HepG2 (cell line): ENCODE results near the gene HSPB2. TPM values are rescaled to one million over a fixed set of nuclear protein-coding genes. Genes with fewer than 3 reads are reported as not detected.

Source experiments
- ATAC-seq: fragments of 200-7000 bp; cut with Tn5 transposase; 3 replicates; pipeline ENCODE4 v1.9.1; 2020; ENCODE audit warnings: mild to moderate bottlenecking, moderate library complexity
- BruUV-seq: library from RNA; stranded (reverse); fragments of 400-500 nt; replicated peaks from 2 replicates; lab custom pipeline; 2021; lab: Mats Ljungman, UMichigan
- CTCF ChIA-PET: fragments of 300-600 bp; formaldehyde crosslinking; extraction: SDS; loops from one replicate; lab custom pipeline; 2021; ENCODE audit warnings: low total read pairs, inconsistent platforms, low intra/inter-chr PET ratio; lab: Yijun Ruan, JAX
- POLR2A ChIA-PET: fragments of 350-600 bp; sonication (Branson Sonifier 250); formaldehyde crosslinking; loops from one replicate; lab custom pipeline; 2020; ENCODE audit warnings: antibody characterized with exemption, inconsistent platforms; lab: Yijun Ruan, JAX
- DNase-seq: peaks from one replicate; pipeline ENCODE4 v3.0.0-alpha.2; 2015; ENCODE audit warnings: low spot score
- FAIRE-seq: peaks from 3 replicates; lab custom pipeline; 2011; peaks lifted over from hg19 to GRCh38; lab: Jason Lieb, UNC
- H2AFZ ChIP-seq: one replicate; pipeline ENCODE4 v1.6.1; 2011; ENCODE audit warnings: low read length, inconsistent platforms
- H3K27ac ChIP-seq: fragments of 300-600 bp; 3 replicates; pipeline ENCODE4 v1.8.0; 2011; ENCODE audit warnings: mixed run types, mild to moderate bottlenecking, mixed read lengths, low read length, inconsistent platforms; ENCODE audit not compliant: insufficient read depth; ENCODE audit errors: extremely low read length
- H3K27me3 ChIP-seq, 2 experiments: fragments of 200-600 bp in 1 of 2; 2 replicates in 1 of 2; 3 replicates in 1 of 2; pipeline versions ENCODE4 v1.6.0 to v1.8.0; 2011; ENCODE audit warnings: low read length in 2 of 2, mild to moderate bottlenecking in 2 of 2, moderate library complexity in 2 of 2, inconsistent platforms in 1 of 2; ENCODE audit not compliant: insufficient read depth in 2 of 2, control insufficient read depth in 1 of 2
- H3K36me3 ChIP-seq, 2 experiments: fragments of 200-600 bp in 1 of 2; replicated peaks in 1 of 2; 2 replicates in 1 of 2; 3 replicates in 1 of 2; pipeline versions ENCODE4 v1.5.1 to v1.8.0; 2011; ENCODE audit warnings: low read length in 2 of 2, inconsistent platforms in 1 of 2; ENCODE audit not compliant: insufficient read depth in 2 of 2, control insufficient read depth in 1 of 2
- H3K4me1 ChIP-seq: 2 replicates; pipeline ENCODE4 v1.5.1; 2012; ENCODE audit warnings: low read length, inconsistent platforms; ENCODE audit not compliant: insufficient read depth
- H3K4me2 ChIP-seq: 2 replicates; pipeline ENCODE4 v1.6.0; 2011; ENCODE audit warnings: low read depth, low read length, inconsistent platforms
- H3K4me3 ChIP-seq, 3 experiments: fragments of 200-600 bp in 1 of 3; sonication (generic), shearing (Covaris generic) in 1 of 3; replicated peaks in 1 of 3; 2 replicates each; pipeline ENCODE4 v1.5.1; 2011 to 2016; ENCODE audit warnings: low read length in 3 of 3, inconsistent platforms in 2 of 3, low read depth in 2 of 3, mild to moderate bottlenecking in 2 of 3, control low read depth in 1 of 3, mixed read lengths in 1 of 3; ENCODE audit not compliant: insufficient read depth in 1 of 3
- H3K79me2 ChIP-seq: one replicate; pipeline ENCODE4 v1.6.1; 2011; ENCODE audit warnings: low read length, inconsistent platforms; ENCODE audit not compliant: insufficient read depth
- H3K9ac ChIP-seq: 2 replicates; pipeline ENCODE4 v1.6.0; 2011; ENCODE audit warnings: mild to moderate bottlenecking, low read depth, low read length, inconsistent platforms; ENCODE audit not compliant: insufficient read depth
- H3K9me3 ChIP-seq: 2 replicates; pipeline ENCODE4 v1.5.1; 2012; ENCODE audit warnings: mild to moderate bottlenecking, low read length
- H4K20me1 ChIP-seq: 2 replicates; pipeline ENCODE4 v1.6.0; 2011; ENCODE audit warnings: inconsistent platforms, mild to moderate bottlenecking, low read length, moderate library complexity; ENCODE audit not compliant: insufficient read depth
- CREM ChIP-seq, 2 experiments: sonication (generic) in 1 of 2; formaldehyde crosslinking in 1 of 2; IDR thresholded peaks; 2 replicates each; pipeline versions ENCODE4 v1.4.0 to v1.6.1; 2016 to 2020; ENCODE audit warnings: antibody characterized with exemption in 1 of 2, mild to moderate bottlenecking in 1 of 2, missing genetic modification reagents in 1 of 2
- GATAD1 ChIP-seq: IDR thresholded peaks from 2 replicates; pipeline ENCODE4 v1.6.1; 2016; ENCODE audit warnings: missing genetic modification reagents, missing compliant biosample characterization
- GTF3A ChIP-seq: sonication (generic); formaldehyde crosslinking; conservative IDR thresholded peaks from 2 replicates; pipeline ENCODE4 v1.4.0; 2020; ENCODE audit warnings: mild to moderate bottlenecking, missing genetic modification reagents
- HDAC1 ChIP-seq: sonication (generic); formaldehyde crosslinking; IDR thresholded peaks from 2 replicates; pipeline ENCODE4 v1.5.1; 2020; ENCODE audit warnings: mild to moderate bottlenecking, missing genetic modification reagents
- MAF1 ChIP-seq: sonication (generic); formaldehyde crosslinking; IDR thresholded peaks from 2 replicates; pipeline ENCODE4 v1.5.0; 2020; ENCODE audit warnings: missing genetic modification reagents, borderline replicate concordance
- NFYB ChIP-seq: sonication (generic); formaldehyde crosslinking; IDR thresholded peaks from 2 replicates; pipeline ENCODE4 v1.4.0; 2020; ENCODE audit warnings: missing genetic modification reagents
- WGBS: methylation state at CpG from one replicate; pipeline ENCODE4 v1.1.6; 2017; ENCODE audit warnings: low lambda C conversion rate; 5-methylcytosine and 5-hydroxymethylcytosine counted together
- in situ Hi-C: cut with HindIII; loops from 2 replicates; pipeline ENCODE4 v1.10.0; 2017; ENCODE audit warnings: low pct_unique_long_range_greater_than_20kb; ENCODE audit not compliant: extremely low pct_ligation_motif_present
- intact Hi-C: fragments of 100-400 bp; cut with micrococcal nuclease; formaldehyde crosslinking; loops from one replicate; pipeline ENCODE4 v1.10.0; 2022; ENCODE audit not compliant: unreplicated experiment
- polyA plus RNA-seq, 8 experiments: library from polyadenylated mRNA; depleted of rRNA in 3 of 8; stranded (reverse) in 7 of 8; unstranded in 1 of 8; fragments of >200 nt; fragmentation: Illumina TruSeq in 4 of 8; extraction: Trizol in 4 of 8; gene quantifications; 2 replicates each; pipeline versions ENCODE4 v1.2.1 to v1.2.3, GENCODE V29; 2011 to 2016; ENCODE audit warnings: low read depth in 4 of 8, missing spikeins in 1 of 8, mixed read lengths in 1 of 8; ENCODE audit not compliant: insufficient read depth in 1 of 8
- total RNA-seq, 5 experiments: library from RNA; depleted of rRNA; stranded (reverse); fragments of >200 nt; fragmentation: Illumina TruSeq; extraction: Trizol; gene quantifications; 2 replicates each; pipeline ENCODE4 v1.2.3, GENCODE V29; 2016; ENCODE audit warnings: low read depth in 1 of 5

Gene HSPB2
- total and polyA plus RNA-seq, 2 of the 13 experiments (the other 11 are each of a cell fraction or from before 2014, with no cell fraction given), result 0.04 TPM; not detected in 1

GRCh38 chr11:111930472-111930871 lies 17.9 kb downstream of the HSPB2 start:
- no peaks in the 10 kb centered on the region for H3K27me3 ChIP-seq
- no peaks in the 10 kb centered on the region for H3K36me3 ChIP-seq
- no peak overlapping the region for H3K27ac ChIP-seq
- intact Hi-C loops (loop anchor here (5.0 to 10.0 kb wide), 2 partner anchors 94 to 142 kb away; partner anchors contain the start of genes DLAT, NKAPD1 and PIH1D2), in situ Hi-C loops (no loop called here)
- FAIRE-seq (no peak), ATAC-seq (no peak), DNase-seq (no peak)
- H3K9ac ChIP-seq, result no peak overlapping the region
- 57% methylated on average over 4 of the region's 4 CpGs for WGBS
- TF ChIP-seq GTF3A (CRISPR knock-in tag), result no peak
- no peak for TF ChIP-seq CREM (IDR thresholded peaks at IDR 0.05)
- no peak for TF ChIP-seq CREM (CRISPR knock-in tag; IDR thresholded peaks at IDR 0.05)
- no peak for TF ChIP-seq MAF1 (CRISPR knock-in tag)
- no peak for TF ChIP-seq NFYB
- H3K4me2 ChIP-seq, result no peak overlapping the region
- CTCF ChIA-PET, result no interaction called here
- H4K20me1 ChIP-seq, result no peaks in the 10 kb centered on the region
- no peaks in the 10 kb centered on the region for H3K9me3 ChIP-seq
- POLR2A ChIA-PET, result no interaction called here
- no peaks in the 10 kb centered on the region for H3K79me2 ChIP-seq
- no peak overlapping the region for H3K4me3 ChIP-seq
- H3K4me1 ChIP-seq, result peaks cover 58% of the 10 kb centered on the region
- BruUV-seq, result no TSS peak
- no peak overlapping the region for H2AFZ ChIP-seq

GRCh38 chr11:111932611-111932950 lies 20.0 kb downstream of the HSPB2 start:
- Histone ChIP-seq H3K4me2 (no peak overlapping the region), H4K20me1 (no peaks in the 10 kb centered on the region), H3K36me3 (no peaks in the 10 kb centered on the region)
- no TSS peak for BruUV-seq
- no peak for ATAC-seq
- TF ChIP-seq GATAD1 (no peak), HDAC1 (CRISPR knock-in tag) (no peak)
- TF ChIP-seq, all 625 proteins: peak for 0
- intact Hi-C loops (loop anchor here (5.0 to 10.0 kb wide), 2 partner anchors 92 to 140 kb away; partner anchors contain the start of genes DLAT, NKAPD1 and PIH1D2), in situ Hi-C loops (no loop called here)
- peaks cover 3% of the 10 kb centered on the region for H3K79me2 ChIP-seq
- H2AFZ ChIP-seq, result no peak overlapping the region
- FAIRE-seq, result no peak
- POLR2A ChIA-PET, result interaction anchor here (4.4 kb wide), 1 partner anchor 14 kb away, joined by 30 read pairs; the partner anchor contains the start of gene C11orf52
- no peak overlapping the region for H3K4me3 ChIP-seq
- 92% methylated on average over 2 of the region's 2 CpGs for WGBS
- CTCF ChIA-PET, result interaction anchor here (1.7 kb wide), 1 partner anchor 50 kb away, joined by 10 read pairs; no protein-coding TSS in a partner anchor
- no peak for DNase-seq
- no peaks in the 10 kb centered on the region for H3K9me3 ChIP-seq
- no peak overlapping the region for H3K27ac ChIP-seq
- H3K27me3 ChIP-seq, result no peaks in the 10 kb centered on the region
- H3K9ac ChIP-seq, result no peak overlapping the region
- peaks cover 52% of the 10 kb centered on the region for H3K4me1 ChIP-seq
